HG02981 (cell line): Measurements from ENCODE around the gene NRL.
"Not testable (repeated sequence)": the region's sequence is repeated elsewhere in the genome, so short reads cannot be mapped to it uniquely, and the experiment has no call there.

Experiments used
- ATAC-seq: cut with Tn5 transposase; IDR thresholded peaks from one replicate; pipeline ENCODE4 v1.9.1; 2021; ENCODE audit warnings: mild to moderate bottlenecking, moderate library complexity; ENCODE audit not compliant: unreplicated experiment

The NRL gene

DNA sequence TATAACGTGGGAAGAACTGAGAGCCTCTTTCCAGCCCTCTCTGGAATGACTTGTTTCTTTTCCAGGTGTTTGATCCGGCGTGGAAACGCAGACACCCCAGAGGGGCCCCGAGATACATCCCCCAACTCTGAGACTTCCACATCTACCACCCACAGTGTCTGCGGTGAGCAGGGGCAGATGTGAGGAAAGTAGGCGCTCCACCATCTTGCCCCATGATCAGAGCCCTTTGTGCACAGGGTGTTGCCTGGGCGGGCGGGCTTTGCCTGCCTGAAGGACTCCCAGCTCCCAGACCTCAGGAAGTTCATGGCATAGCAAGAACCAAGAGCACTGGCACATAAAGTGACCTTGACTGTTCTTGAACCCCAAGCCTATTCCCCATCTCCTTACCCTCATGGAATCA, 60.1 kb downstream of the NRL start:
- ATAC-seq: no peak

DNA sequence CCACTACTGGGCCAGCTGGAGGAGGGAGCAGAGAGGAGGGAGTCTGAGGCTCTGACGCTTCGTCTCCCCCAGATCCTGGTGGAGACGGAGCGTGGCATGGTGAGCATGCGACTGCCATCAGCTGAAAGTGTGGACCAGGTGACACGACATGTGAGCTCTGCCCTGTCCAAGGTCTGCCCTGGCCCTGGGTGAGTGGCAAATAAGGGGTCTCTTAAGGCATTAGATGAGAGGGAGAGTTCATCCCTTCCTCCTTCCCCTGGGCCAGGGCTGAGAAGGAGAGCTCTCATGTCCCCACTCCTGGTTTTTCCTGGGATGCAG, 60.5 kb downstream of the NRL start:
- ATAC-seq: no peak

DNA sequence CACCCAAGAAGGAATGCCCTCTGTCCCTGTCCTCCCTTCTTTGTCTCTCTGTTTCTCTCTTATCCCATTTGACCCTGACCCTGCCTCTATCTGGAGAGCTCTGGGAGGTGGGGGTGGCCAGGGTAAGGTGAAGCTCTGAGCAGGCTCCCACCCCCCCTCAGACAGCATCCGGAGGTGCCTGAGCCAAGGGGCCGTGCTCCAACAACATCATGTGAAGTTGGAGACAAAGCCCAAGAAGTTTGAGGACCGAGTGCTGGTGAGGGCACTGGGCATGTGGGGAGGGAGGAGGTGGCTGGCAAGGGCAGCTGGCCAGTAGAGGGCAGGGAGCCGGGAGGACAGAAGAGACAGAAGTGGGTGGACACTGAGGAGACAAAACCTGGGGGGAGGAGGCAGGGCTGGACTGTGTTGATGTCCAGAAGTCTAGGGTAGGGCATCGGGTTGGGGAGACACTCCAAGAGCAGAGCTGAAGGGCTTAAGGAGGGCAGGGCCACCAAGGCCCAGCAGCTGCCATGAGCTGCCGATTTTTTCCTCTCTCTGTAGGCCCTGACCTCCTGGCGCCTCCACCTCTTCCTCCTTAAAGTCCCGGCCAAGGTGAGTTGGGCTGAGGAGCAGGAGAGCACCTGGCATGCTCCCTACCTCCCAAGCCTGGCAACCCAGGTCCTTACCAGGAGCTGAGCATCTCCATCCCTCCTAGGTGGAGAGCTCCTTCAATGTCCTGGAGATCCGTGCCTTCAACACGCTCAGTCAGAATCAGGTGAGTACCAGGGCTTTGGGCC, 61.0 kb downstream of the NRL start:
- ATAC-seq: no peak

DNA sequence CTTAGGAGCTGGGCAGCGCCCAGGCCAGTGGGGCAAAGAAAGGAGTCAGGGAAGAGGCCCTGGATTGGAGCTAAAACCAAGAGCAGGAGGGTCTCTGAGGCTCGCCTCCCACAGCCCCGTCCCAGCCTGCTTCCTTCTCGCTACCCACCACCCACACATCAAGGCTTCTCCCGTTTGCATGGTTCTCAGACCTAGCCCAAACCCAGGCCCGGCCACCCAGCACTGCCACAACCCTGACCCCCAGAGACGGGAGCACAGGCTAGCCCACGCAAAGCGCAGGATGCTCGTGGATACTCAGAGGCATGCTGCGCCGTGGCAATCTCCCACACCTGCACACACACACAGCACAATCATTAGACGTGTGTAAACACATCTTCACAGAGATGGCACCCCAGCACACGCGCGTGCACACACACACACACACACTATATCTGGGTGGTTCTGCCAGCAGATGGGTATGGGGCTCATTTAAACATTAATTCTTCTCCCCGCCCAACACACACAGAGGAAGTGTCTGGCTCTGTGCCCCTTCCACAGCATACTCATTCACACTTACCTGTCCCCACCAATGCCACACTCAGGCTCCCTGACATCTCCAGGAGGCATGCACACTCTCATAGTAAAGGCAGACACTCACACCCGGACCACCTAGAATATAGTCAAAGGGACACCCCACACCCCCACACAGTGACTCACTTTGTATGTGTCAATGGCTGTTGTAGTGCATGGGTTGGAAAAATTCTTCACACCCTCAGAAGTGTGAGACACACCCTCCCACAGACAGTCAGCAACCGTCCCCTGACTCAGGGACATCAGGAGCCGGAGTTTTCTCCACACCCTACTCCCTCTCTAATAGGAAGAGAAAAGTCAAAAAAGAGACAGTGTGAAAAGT, 61.8 kb downstream of the NRL start:
- ATAC-seq: no peak

DNA sequence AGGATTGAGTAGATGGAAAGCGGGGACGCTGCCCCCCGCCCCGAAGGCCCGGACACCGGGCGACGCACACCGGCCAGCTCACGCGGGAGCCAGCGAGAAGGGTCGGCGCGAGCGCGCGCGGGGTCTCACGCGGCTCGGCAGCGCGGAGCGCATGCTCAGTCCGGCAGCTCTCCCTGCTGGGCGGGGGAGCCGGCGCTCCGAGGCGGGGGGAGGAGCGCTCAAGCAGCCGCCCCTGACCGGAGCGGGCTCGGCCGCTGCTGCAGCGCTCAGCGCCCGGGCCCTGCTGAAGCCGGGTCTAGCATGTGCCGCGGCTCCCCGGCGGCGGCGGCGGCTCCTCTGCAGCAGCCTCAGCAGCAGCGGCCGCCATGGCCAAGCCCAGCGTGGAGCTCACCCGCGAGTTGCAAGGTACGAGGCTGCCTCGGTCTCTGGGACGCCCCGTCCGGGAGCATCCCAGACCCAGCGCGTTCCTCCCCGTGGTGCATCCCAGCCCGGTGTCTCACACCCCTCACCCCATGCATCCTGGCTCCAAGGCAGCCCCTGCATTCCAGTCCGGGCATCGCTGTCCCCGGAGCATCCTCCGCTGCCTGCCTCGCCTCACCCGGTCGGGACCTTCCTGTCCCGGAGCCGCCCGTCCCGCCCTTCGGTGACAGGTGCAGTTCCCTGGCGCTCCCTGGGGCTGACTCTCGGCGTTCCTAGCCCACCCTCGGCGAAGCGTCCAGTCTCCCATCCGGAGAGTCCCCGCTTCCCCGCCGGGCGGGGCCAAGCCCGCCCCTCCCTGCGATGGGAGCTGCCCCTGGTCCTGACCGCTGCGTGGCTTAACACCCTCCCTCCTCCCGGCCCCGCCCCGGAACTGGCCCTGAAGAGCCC, 62.7 kb downstream of the NRL start, which contains the start of gene CARMIL3:
TSS of gene CARMIL3 (plus strand) at position 221 of the 867 bp plus-strand sequence. CDS start at position 366, 145 bp downstream.
- ATAC-seq: peak; percentile 76

DNA sequence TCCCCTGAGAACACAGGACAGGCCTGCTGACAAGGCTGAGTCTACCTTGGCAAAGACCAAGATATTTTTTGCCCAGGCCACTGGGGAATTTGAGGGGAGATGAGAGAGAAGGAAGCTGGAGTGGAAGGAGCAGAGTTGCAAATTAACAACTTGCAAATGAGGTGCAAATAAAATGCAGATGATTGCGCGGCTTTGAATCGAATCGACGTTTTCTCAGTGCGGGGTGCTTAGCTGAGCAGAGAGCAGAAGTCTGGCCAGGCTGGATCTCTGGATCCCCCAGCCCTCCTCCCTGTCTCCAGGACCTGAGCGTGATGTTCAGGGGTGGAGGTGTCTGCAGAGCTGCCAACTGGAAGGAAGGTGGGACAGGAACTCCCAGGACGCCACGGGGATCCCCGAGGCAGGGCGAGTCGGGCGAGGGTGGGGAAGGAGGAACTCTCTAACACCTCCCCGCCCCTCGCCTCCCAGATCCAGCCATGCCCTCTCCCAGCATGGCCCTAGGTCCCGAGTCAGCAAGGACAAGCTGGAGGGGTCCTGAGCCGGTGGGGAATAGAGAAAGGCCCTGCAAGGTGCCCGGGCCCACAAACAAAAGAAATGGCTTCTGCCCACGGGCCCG, 63.5 kb downstream of the NRL start:
- ATAC-seq: no peak

DNA sequence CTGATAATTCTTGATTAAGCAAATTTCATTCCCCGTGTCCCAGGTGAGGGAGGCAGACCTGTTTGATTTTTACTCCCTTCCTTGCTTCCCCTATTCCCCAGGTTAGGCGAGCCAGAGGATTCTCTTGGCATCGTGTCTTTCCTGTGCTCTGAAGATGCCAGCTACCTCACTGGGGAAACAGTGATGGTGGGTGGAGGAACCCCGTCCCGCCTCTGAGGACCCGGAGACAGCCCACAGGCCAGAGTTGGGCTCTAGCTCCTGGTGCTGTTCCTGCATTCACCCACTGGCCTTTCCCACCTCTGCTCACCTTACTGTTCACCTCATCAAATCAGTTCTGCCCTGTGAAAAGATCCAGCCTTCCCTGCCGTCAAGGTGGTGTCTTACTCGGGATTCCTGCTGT, 64.0 kb downstream of the NRL start:
- not testable (repeated sequence) for ATAC-seq

DNA sequence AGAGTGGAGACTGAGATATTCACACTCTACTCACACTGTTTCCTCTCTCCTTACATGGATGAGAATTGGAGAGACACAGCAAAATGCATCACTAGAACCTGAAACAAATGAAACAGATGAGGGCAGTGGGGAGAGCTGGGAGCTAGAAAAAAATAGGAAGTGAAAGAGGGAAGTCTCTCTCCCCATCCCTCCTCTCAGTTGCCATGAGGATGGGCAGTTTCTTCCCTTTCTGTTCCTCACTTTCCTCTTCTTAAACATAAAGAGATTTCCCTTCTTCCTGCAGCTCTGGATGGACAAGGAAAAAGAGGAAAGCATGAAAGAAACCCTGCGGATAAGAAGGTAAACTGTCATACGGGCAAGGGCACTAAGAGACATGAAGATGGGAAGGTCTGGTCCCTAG, 65.7 kb downstream of the NRL start:
- not testable (repeated sequence) for ATAC-seq

DNA sequence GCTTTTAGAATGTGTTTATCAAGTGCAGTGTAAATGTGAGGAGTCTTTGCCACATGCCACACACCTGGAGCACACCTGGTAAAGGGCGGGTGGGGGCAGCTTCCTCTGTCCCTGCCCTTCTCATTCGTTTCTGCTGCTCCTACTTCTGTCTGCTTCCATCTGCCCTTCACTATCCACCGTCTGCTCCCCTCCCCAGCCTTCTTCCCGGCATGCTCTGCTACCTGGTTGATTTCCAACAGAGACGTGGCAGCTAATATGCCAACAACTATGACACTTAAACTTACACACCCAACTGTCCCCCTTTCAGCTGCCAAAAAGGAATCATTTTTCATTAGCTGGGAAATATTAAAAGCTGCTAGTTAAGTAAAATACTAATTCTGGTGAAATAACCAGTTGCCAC, 72.0 kb downstream of the NRL start:
- ATAC-seq: no peak

DNA sequence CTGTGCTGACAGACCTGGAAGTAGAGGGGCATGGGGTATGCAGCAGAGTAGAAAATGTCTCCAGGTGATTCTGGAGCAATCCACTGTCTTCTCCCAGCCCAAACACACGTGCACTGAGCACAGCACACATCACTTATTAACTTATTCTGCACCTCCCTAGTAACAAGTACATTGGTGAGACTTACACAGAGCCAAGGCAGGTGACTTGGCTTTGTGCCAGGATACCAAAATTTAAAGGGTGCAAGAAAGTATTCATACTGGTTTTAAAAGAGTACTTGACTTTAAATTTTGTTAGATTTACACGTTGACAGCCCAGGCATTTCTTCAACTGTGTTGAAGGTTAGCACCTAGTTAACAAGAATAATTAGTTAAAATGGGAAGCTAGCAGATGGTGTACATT, 74.1 kb downstream of the NRL start:
- no peak for ATAC-seq

DNA sequence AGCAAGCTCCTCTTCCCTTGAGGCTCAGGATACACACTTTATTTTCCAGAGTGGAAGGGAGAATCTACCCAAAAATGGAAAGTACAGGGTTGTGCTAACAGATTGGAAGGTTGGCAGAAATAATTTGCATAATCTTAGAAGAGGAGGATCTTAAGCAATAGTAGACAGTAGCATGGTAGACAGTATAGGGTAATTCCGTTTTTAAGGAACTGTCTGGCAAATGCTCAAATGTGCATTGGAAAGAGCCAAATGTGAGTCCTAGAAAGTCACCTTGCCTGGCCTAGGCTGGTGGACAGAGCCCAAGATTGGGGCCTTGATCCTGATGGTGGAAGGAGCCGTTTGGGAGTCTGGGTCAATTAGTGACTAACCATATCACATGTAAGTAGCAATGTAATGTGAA, 76.1 kb downstream of the NRL start:
- no peak for ATAC-seq

DNA sequence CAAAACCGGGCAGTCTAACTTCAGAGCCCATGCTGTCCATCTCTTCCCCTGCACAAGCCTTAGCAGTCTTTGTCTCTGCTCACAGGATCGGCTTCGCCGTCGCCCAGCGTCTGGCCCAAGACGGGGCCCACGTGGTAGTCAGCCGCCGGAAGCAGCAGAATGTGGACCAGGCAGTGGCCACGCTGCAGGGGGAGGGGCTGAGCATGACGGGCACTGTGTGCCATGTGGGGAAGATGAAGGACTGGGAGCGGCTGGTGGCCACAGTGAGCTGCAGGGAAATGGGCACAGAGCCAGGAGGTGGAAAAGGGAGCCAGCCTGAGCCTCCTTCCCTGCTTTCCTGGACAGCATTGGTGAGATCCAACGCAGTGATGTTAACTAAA, 77.1 kb downstream of the NRL start:
- no peak for ATAC-seq

DNA sequence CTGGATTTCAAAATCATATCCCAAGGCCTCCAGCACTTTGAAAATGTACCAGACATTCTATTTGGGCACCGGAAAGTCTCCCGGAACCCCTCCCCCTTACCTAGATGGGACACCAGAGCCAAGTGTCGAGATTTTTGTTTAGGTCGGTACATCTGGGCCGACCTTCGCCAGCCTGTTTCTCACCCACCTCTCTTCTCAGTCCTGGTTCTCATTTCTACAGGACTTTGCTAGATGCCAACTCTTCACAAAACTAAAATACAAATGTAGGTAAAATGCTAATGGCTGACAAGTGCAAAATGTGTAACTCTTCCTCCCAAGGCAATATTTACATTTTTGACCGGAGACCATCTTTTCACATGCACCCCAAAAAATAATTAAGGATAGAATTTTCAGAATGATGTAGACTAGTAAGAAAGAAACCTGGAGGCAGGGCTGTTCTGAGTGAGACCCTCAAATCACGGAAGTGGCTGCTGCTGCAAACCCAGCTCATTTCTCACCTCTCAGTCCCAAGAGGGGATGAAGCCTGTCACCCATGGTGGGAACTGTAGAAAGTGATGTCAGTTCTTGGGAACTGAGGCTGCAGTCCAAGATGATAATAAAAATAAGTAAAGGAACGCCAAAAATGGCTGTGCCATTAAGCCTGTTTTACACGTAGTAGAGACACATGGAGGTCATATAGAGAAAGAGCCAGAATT, 77.6 kb downstream of the NRL start:
- ATAC-seq: not testable (repeated sequence)

DNA sequence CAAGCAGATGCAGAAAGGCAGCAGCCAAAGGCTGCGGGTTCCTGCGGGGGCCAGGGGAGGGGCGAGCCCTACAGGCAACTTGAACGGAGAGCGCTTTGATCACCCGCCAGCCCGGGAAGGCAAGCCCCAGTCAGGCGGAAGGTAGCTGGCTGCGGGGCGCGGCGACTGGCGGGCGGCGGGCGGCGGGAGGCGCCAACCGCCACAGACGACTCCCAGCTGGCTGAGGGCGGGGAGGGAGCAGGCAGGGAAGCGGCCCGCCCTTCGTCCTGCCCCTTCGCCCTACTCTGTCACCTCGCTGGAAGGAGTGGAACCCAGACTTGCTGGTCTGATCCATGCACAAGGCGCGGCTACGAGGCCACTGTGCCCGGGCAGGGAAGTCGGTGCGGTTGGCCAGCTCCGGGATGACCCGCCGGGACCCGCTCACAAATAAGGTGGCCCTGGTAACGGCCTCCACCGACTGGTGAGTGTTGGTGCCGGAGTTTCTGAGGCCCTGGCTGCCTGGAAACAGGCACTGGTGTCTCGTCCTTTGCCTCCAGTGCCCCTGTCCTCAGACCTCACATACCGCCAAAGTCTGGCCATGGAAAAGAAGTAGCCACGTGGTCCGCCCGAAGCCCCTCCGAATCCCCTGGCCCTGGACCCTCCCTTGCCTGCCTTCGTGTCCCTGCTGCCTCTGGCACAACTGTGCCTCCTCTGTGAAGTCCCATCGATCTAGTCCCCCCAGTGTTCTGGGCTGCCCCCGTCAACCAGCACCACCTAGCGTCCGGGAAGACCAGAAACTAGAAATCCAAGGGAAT, 78.4 kb downstream of the NRL start:
- ATAC-seq: peak; percentile 52

DNA sequence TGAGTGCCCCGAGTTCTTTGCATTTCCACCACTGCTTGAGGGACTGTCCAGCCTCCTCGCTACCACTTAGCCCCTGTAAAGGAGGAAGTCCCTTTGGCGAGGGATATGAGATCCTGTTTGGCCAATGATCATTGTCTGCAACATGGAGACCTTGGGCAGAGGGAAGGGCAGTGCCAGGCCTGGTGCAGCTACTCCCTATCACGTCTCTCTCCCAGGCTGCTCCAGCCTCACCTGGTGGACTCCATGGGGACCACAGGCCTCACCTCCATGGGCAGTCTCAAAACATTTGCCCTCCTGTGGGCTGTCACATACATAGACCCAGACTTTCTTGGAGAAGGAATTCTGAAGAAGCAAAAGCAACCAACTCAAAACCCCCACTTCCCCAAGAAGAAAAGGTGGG, 79.0 kb downstream of the NRL start:
- not testable (repeated sequence) for ATAC-seq

DNA sequence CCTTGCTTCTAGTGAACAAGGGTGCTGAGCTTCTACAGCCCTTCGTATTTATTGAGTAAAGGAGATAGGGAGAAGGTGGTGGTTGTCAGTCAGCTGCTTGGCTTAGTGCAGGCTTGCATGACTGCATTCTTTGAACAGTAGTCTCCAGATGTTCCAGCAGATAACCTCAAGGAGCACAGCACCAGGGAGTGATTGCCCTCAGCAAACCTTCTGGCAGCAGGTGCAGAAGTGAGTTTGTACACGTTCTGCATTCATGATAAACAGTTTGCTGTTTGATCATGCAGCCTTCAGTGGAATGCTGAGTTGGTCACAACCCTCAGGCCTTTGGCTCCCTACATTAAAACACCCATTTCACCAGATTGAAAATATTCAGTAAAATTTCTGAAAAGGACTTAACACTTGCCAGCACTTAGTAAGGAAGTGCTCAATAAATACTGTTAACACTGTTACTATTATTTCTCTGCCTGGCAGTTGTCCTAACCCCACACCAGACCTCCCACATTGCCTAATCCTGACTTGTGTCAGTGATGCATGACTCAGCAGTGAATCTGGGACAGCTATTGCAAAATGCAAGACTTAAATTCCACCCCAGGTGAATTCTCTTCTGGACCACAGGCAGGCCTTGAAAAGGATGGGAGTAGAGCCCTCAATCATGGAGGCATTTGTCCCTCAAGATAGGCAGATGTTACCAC, 81.9 kb downstream of the NRL start:
- ATAC-seq: no peak

DNA sequence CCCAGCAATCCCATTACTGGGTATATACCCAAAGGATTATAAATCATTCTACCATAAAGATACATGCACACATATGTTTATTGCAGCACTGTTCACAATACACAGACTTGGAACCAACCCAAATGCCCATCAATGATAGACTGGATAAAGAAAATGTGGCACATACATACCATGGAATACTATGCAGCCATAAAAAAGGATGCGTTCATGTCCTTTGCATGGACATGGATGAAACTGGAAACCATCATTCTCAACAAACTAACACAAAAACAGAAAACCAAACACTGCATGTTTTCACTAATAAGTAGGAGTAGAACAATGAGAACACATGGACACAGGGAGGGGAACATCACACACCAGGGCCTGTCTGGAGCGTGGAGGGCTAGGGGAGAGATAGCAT, 83.4 kb downstream of the NRL start:
- ATAC-seq: not testable (repeated sequence)

DNA sequence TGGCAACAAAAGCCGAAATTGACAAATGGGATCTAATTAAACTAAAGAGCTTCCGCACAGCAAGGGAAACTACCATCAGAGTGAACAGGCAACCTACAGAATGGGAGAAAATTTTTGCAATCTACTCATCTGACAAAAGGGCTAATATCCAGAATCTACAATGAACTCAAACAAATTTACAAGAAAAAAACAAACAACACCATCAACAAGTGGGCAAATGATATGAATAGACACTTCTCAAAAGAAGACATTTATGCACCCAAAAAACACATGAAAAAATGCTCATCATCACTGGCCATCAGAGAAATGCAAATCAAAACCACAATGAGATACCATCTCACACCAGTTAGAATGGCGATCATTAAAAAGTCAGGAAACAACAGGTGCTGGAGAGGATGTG, 85.1 kb downstream of the NRL start:
- ATAC-seq: not testable (repeated sequence)
